ENCODE data around the gene ACKR2. TPM values are rescaled to one million over a fixed set of nuclear protein-coding genes. Genes with fewer than 3 reads are reported as not detected.

Gene ACKR2
- total RNA-seq, 2 donors from 2014 or later = 0.77 to 1.3 TPM

DNA sequence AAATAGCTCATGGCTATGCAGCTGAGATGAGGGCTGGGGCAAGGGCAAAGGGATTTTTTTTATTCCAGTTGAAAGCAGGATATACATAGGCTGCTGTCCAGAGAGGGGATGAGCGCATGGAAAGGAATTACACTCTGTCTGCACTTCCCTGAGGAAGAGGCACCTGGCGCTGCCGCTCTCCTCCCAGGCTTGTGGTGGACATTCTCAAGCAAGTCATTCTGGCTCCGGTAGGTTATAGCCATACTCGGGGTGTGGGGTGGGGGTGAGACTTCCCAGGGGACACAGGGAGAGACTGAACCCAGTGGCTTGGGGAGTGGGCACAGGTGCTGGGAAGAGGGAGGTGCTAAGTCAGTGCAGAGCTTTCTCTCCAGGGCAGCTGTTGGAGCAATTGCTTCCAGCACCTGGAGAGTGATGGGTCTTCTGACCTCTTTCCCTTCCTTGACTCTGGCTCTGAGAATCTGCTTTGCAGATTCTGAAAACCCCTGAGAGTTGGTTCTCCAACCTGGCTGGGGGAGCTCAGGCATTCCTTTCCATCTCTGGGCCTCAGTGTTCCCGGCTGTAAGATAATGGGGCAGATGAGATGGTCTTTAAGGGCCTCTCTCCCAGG is 42.1 kb downstream of the ACKR2 start:
- no peak overlapping the region for H3K27ac Mint-ChIP-seq
- H3K4me3 Mint-ChIP-seq = no peak overlapping the region
- peaks cover 12% of the 10 kb centered on the region for H3K4me1 Mint-ChIP-seq
- no peaks in the 10 kb centered on the region for H3K9me3 Mint-ChIP-seq
- ATAC-seq (replicated peaks) = no peak
- H3K27me3 Mint-ChIP-seq = peaks cover 9% of the 10 kb centered on the region
- no peaks in the 10 kb centered on the region for H3K36me3 Mint-ChIP-seq (ENCODE audit: low read depth)

DNA sequence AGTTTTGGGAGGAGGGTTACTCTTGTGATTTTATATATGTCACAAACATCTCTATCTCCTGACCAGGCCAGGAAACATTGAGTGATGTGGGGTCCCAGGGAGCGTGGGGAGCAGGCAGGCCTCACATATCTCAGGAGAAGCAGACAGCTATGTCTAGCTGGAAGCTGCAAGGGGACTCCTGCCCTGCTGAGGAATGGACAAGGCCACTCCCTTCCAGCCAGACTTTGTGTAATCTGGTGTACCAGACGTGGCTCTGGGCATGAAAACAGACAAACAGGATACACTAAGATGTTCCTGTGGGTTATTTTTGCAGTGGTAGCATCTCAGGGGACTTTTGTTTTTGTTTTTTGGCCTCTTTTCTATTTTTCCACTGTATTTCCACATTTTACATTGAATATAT is 43.2 kb downstream of the ACKR2 start:
- H3K27ac Mint-ChIP-seq = no peak overlapping the region
- no peak for ATAC-seq (replicated peaks)
- H3K4me3 Mint-ChIP-seq = no peak overlapping the region
- H3K9me3 Mint-ChIP-seq = no peaks in the 10 kb centered on the region
- H3K36me3 Mint-ChIP-seq (ENCODE audit: low read depth) = no peaks in the 10 kb centered on the region
- H3K27me3 Mint-ChIP-seq = peaks cover 13% of the 10 kb centered on the region
- H3K4me1 Mint-ChIP-seq = peaks cover 2% of the 10 kb centered on the region

DNA sequence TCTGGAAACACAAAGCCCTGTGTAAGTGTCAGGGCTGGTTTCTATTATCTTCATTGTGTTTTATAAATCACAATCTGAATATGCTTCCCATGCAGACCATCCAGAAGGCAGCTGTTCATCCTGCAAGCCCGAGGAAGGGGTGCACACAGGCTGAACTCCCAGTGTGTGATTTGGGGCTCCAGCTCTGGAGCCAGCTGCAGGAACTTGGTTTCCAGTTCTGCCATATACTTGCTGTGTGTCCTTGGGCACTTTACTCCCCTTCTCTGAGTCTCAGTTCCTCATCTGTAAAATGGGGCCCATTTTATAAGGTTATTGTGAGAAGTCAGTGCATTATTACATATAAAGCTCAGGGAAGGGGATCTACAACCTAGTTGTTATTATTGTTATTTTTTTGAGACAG is 43.8 kb downstream of the ACKR2 start:
- no peaks in the 10 kb centered on the region for H3K4me1 Mint-ChIP-seq
- no peak overlapping the region for H3K27ac Mint-ChIP-seq
- no peaks in the 10 kb centered on the region for H3K36me3 Mint-ChIP-seq (ENCODE audit: low read depth)
- no peak for ATAC-seq (replicated peaks)
- no peak overlapping the region for H3K4me3 Mint-ChIP-seq
- H3K27me3 Mint-ChIP-seq = peaks cover 13% of the 10 kb centered on the region
- no peaks in the 10 kb centered on the region for H3K9me3 Mint-ChIP-seq

DNA sequence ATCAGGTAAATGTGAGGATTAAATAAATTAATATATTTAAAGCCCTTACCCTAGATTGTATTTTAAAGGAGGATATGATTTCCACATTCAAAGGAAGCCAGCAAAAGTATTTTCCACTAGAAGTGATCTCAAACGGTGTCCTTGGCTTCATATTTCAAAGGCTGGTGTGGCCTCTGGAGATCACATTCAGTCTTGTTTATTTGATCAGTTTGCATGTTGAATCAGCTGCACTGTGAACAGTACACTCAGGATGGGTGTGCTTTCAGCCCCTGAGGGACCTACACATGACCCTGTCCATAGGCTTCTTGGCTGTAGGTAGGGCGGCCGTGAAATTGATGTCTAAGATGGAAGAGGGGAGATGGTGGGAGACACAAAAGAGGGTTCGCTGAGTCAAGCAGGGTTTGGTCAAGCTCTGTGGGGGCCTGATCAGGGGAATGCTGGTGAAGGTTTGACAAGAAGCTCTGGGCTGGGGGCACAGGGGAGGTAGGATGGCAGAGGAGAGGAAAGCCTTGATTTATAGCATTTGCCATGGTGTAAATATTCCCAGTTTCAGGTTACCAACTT is 44.6 kb downstream of the ACKR2 start:
- Mint-ChIP-seq H3K36me3 (ENCODE audit: low read depth) (no peaks in the 10 kb centered on the region), H3K27ac (no peak overlapping the region), H3K4me3 (no peak overlapping the region), H3K4me1 (no peaks in the 10 kb centered on the region), H3K9me3 (no peaks in the 10 kb centered on the region), H3K27me3 (peaks cover 16% of the 10 kb centered on the region)
- no peak for ATAC-seq (replicated peaks)

DNA sequence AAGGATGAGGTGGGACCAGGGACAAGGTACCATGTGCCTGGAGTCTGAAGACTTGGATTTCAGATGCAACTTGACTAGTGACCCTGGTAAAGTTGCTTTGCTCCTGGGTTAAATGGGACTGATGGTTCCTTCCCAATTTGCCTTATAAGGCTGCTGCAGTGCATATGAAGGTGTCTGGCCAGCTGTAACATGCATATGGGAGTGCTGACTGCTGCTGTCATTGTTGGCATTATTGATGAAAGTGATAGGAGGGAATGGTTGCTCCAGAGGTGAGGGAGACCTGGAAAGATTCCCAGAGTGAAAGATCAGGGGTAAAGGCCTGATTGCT is 45.9 kb downstream of the ACKR2 start:
- Mint-ChIP-seq H3K9me3 (no peaks in the 10 kb centered on the region), H3K36me3 (ENCODE audit: low read depth) (no peaks in the 10 kb centered on the region), H3K4me1 (no peaks in the 10 kb centered on the region), H3K4me3 (no peak overlapping the region), H3K27me3 (peaks cover 16% of the 10 kb centered on the region), H3K27ac (no peak overlapping the region)
- ATAC-seq (replicated peaks) = no peak

DNA sequence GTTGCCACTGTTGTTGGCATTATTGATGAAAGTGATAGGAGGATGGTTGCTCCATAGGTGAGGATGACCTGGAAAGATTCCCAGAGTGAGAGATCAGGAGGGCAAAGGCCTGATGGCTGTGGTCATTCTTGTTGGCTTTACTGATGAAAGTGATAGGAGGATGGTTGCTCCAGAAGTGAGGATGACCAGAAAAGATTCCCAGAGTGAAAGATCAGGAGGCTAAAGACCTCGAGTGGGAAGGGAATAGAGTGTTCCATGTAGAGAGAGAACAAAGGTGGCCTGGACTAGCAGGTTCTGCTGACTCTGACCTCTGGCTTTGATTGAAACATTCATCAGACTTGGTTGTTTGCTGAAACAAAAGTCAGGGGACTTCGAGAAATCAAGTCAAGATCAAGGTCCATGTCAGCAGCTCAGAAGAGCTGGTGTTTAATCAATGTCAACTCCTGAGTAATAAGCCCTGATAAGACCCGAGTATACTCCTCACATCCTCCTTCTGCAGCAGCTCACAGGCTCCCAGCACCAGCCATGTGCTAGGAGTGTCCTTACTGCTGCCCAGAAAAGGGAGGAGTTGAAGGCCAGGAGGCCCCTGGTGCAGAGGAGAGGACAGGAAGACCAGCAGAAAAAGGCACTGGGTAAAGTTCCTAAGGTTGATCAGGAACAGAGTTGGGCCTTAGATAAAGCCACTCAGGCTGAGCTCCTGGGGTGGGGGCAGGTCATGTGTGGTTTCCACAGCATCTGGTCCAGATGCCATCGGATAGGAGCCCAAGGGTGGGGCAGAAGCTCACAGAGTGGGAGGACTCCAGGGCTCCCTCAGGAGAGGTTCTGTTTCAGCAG is 46.5 kb downstream of the ACKR2 start:
- Mint-ChIP-seq H3K9me3 (peaks cover 3% of the 10 kb centered on the region), H3K27me3 (peaks cover 16% of the 10 kb centered on the region), H3K27ac (no peak overlapping the region), H3K4me3 (no peak overlapping the region), H3K4me1 (no peaks in the 10 kb centered on the region), H3K36me3 (ENCODE audit: low read depth) (no peaks in the 10 kb centered on the region)
- no peak for ATAC-seq (replicated peaks)

DNA sequence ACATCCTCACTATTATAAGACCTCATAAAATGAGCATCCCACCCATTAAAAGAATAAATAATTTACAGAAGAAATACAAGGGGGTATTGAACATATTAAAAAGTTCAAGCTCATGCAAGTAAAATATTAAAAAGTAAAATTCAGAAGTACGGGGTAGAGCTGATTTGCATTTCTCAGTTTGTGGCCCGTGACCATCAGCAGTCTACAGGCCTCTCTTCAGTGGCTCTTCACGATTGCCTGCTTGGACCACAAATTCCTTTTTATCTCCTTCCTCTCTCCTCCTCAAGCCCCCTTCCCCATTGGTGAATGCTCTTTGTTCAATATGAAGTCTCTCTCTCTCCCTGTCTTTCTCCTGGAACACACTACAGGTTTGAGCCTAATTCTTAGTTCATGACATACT is 47.3 kb downstream of the ACKR2 start:
- no peak overlapping the region for H3K27ac Mint-ChIP-seq
- H3K4me1 Mint-ChIP-seq = no peaks in the 10 kb centered on the region
- no peak overlapping the region for H3K4me3 Mint-ChIP-seq
- H3K27me3 Mint-ChIP-seq = peaks cover 16% of the 10 kb centered on the region
- H3K36me3 Mint-ChIP-seq (ENCODE audit: low read depth) = no peaks in the 10 kb centered on the region
- H3K9me3 Mint-ChIP-seq = peaks cover 3% of the 10 kb centered on the region
- no peak for ATAC-seq (replicated peaks)

DNA sequence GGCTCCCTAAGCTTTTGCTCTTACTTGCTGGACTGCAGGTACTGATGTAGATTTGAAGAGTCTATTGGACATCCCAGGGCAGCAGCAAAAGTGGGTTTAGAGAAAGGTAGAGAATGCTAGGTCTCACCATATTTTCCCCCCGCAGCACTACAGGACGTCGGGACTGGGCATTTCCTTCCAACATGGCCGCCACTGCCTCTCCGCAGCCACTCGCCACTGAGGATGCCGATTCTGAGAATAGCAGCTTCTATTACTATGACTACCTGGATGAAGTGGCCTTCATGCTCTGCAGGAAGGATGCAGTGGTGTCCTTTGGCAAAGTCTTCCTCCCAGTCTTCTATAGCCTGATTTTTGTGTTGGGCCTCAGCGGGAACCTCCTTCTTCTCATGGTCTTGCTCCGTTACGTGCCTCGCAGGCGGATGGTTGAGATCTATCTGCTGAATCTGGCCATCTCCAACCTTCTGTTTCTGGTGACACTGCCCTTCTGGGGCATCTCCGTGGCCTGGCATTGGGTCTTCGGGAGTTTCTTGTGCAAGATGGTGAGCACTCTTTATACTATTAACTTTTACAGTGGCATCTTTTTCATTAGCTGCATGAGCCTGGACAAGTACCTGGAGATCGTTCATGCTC is 55.2 kb downstream of the ACKR2 start:
- peaks cover 3% of the 10 kb centered on the region for H3K9me3 Mint-ChIP-seq
- H3K27ac Mint-ChIP-seq = no peak overlapping the region
- no peaks in the 10 kb centered on the region for H3K27me3 Mint-ChIP-seq
- no peak overlapping the region for H3K4me3 Mint-ChIP-seq
- peaks cover 3% of the 10 kb centered on the region for H3K4me1 Mint-ChIP-seq
- ATAC-seq (replicated peaks) = no peak
- no peaks in the 10 kb centered on the region for H3K36me3 Mint-ChIP-seq (ENCODE audit: low read depth)

DNA sequence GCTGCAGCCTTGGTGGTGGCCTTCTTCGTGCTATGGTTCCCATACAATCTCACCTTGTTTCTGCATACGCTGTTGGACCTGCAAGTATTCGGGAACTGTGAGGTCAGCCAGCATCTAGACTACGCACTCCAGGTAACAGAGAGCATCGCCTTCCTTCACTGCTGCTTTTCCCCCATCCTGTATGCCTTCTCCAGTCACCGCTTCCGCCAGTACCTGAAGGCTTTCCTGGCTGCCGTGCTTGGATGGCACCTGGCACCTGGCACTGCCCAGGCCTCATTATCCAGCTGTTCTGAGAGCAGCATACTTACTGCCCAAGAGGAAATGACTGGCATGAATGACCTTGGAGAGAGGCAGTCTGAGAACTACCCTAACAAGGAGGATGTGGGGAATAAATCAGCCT is 56.0 kb downstream of the ACKR2 start:
- Mint-ChIP-seq H3K27me3 (no peaks in the 10 kb centered on the region), H3K4me1 (peaks cover 3% of the 10 kb centered on the region), H3K9me3 (peaks cover 3% of the 10 kb centered on the region), H3K27ac (no peak overlapping the region), H3K36me3 (ENCODE audit: low read depth) (no peaks in the 10 kb centered on the region), H3K4me3 (no peak overlapping the region)
- no peak for ATAC-seq (replicated peaks)

DNA sequence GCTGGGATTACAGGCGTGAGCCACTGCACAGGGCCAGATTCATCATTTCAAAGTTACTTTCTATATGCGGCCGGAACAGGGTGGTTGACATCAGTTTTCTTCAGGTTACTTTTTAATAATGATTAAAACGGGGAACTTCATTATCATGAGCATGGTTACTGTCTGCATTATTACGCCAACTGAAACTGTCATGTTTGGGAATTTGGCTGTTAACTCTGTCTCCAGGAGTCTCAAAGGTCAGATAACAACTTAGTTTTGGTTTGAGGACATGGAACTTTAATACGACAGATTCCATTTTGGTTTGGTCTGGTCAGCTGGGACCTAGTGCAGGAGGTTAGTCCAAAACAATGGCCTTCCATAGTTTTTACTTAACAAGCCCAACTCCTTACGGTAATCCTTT is 57.9 kb downstream of the ACKR2 start:
- ATAC-seq (replicated peaks) = no peak
- H3K36me3 Mint-ChIP-seq (ENCODE audit: low read depth) = no peaks in the 10 kb centered on the region
- peaks cover 2% of the 10 kb centered on the region for H3K27me3 Mint-ChIP-seq
- peaks cover 3% of the 10 kb centered on the region for H3K4me1 Mint-ChIP-seq
- H3K4me3 Mint-ChIP-seq = no peak overlapping the region
- no peaks in the 10 kb centered on the region for H3K9me3 Mint-ChIP-seq
- H3K27ac Mint-ChIP-seq = no peak overlapping the region

DNA sequence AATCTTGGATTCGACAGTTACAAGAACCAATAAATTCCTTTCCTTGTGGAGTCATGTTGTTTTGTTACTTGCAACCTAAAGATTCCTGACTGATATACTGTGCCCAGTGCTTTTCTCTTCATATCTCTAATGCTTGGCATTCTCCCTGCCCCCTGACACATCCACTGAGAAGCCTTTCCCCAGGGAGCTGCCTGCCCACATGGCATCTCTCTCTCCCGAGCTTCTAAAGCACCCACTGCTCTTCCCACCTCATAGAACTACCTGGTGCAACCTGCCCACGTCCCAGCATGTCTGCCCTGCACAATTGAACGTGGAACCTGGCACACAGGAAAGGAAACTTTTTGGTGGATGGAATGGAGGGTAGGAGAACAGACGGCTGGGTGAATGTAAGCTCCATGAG is 59.6 kb downstream of the ACKR2 start:
- Mint-ChIP-seq H3K27ac (no peak overlapping the region), H3K4me3 (no peak overlapping the region), H3K36me3 (ENCODE audit: low read depth) (no peaks in the 10 kb centered on the region), H3K27me3 (peaks cover 9% of the 10 kb centered on the region), H3K9me3 (no peaks in the 10 kb centered on the region), H3K4me1 (peaks cover 10% of the 10 kb centered on the region)
- ATAC-seq (replicated peaks) = no peak

DNA sequence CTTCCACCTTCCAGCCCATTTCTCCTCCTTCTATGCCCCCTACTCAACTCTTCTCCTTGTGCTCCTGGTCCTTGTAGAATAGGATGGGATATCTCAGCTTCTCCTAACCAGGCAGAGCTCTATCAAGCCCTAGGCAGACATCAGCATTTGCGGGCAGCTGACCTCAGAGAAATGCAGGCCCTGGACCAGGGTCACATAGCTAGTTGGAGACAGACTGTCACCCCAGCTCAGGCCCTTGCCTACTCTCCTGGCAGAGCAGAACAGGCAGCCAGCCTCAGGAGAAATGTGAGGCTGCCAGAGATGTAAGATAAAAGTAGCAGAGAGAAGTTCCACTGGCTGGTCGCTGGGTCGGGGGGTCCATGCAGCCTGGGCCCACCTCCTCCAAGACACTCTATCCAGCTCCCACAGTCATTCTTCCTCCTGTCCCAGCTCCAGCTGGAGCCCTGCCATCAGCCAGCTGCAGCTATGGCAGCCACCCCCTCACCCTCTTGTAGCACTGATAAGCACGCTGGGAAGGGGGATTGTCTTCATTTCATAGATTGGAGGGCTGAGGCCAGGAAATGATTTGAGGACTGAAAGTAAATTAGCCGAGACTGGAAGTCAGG is 62.4 kb downstream of the ACKR2 start:
- no peak overlapping the region for H3K4me3 Mint-ChIP-seq
- H3K9me3 Mint-ChIP-seq = no peaks in the 10 kb centered on the region
- H3K36me3 Mint-ChIP-seq (ENCODE audit: low read depth) = no peaks in the 10 kb centered on the region
- ATAC-seq (replicated peaks) = no peak
- H3K27me3 Mint-ChIP-seq = peaks cover 9% of the 10 kb centered on the region
- H3K4me1 Mint-ChIP-seq = peaks cover 10% of the 10 kb centered on the region
- H3K27ac Mint-ChIP-seq = no peak overlapping the region

DNA sequence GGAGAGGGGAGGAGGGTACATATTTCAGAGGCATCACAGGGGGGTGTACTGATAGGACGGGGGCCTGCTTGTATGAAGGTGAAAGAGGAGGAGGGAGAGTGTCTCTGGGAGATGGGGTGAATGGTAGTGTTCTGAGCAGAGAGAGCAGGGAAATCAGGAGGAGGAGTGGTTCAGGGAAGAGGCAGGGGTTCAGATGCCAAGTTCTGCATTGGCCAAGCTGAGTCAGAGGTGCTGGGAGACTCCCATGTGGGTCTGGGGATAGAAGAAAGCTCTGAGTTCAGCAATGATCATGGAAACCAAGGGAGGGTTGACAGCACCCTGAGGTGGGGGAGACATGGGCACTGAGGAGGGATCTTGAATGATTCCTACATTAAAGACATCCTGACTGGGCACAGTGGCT is 63.5 kb downstream of the ACKR2 start:
- Mint-ChIP-seq H3K9me3 (no peaks in the 10 kb centered on the region), H3K27me3 (peaks cover 9% of the 10 kb centered on the region), H3K4me3 (no peak overlapping the region), H3K27ac (peak overlapping the region; percentile 60), H3K36me3 (ENCODE audit: low read depth) (no peaks in the 10 kb centered on the region), H3K4me1 (peaks cover 10% of the 10 kb centered on the region)
- no peak for ATAC-seq (replicated peaks)

DNA sequence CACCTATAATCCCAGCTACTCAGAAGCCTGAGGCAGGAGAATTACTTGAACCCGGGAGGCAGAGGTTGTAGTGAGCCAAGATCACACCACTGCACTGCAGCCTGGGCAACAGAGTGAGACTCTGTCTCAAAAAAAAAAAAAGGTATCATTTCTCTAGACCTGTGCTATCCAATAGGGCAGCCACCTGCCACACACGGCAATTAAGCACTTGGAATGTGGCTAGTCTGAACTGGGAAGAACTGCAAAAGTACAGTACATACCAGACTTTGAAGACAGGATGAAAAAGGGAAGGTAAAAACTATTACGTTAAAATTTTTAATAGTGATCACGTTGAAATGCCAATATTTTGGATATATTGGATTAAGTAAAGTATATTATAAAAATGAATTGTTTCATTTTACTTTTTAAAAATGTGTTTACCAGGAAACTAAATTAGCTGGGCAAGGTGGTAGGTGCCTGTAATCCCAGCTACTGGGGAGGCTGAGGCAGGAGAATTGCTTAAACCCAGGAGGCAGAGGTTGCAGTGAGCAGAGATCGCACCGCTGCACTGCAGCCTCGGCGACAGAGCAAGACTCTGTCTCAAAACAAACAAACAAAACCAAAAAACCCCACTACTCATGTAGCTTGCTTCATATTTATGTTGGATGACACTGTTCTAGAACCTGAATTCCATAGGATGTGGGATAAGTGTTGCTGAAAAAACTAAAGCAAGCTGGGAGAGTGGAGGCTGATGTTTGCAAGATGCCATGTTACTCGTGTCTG is 64.2 kb downstream of the ACKR2 start:
- Mint-ChIP-seq H3K4me3 (no peak overlapping the region), H3K4me1 (peaks cover 10% of the 10 kb centered on the region), H3K36me3 (ENCODE audit: low read depth) (no peaks in the 10 kb centered on the region), H3K27ac (no peak overlapping the region), H3K9me3 (no peaks in the 10 kb centered on the region), H3K27me3 (peaks cover 9% of the 10 kb centered on the region)
- no peak for ATAC-seq (replicated peaks)

All from activated T-helper 17 cell treated with anti-CD3 and anti-CD28 coated beads, Interleukin-2, amount 50 U/mL, for 72 hours (primary cell).